HCT116 (cell line): ENCODE results near the gene ANKRD62. TPM values are rescaled to one million over a fixed set of nuclear protein-coding genes. Genes with fewer than 3 reads are reported as not detected.

Experiments used
- ATAC-seq: fragments of 200-7000 bp; cut with Tn5 transposase; 2 replicates; pipeline ENCODE4 v1.9.1; 2020; ENCODE audit warnings: mild to moderate bottlenecking, moderate library complexity
- BruUV-seq: library from RNA; stranded (reverse); fragments of 400-500 nt; replicated peaks from 2 replicates; lab custom pipeline; 2021; lab: Mats Ljungman, UMichigan
- CTCF ChIA-PET: fragments of 300-600 bp; sonication (Branson Sonifier 250); formaldehyde crosslinking; loops from one replicate; lab custom pipeline; 2021; ENCODE audit warnings: antibody characterized with exemption; lab: Charles Lee
- POLR2A ChIA-PET: fragments of 300-600, 350-600 bp; sonication (Branson Sonifier 250); formaldehyde crosslinking; loops from one replicate; lab custom pipeline; 2021; ENCODE audit warnings: antibody characterized with exemption; lab: Charles Lee
- RAD21 ChIA-PET, 2 experiments: fragments of 300-600 bp; sonication (Branson Sonifier 250); formaldehyde crosslinking; loops; one replicate each; lab custom pipeline; 2023; ENCODE audit warnings: low total read pairs in 2 of 2; ENCODE audit not compliant: uncharacterized antibody in 2 of 2, unreplicated experiment in 2 of 2, low non-redundant PET in 1 of 2; lab: Charles Lee
- DNase-seq: peaks from one replicate; pipeline ENCODE4 v3.0.0-alpha.2; 2010; ENCODE audit warnings: low read depth, low spot score
- H2AFZ ChIP-seq: fragments of 200-600 bp; shearing (Covaris generic), sonication (generic); 2 replicates; pipeline ENCODE4 v1.6.1; 2017; ENCODE audit warnings: low read depth, mixed run types, mixed read lengths, antibody characterized with exemption, low read length; ENCODE audit not compliant: poor library complexity, severe bottlenecking
- H3K27ac ChIP-seq: 2 replicates; pipeline ENCODE4 v1.5.1; 2012; ENCODE audit warnings: low read depth, low read length
- H3K27me3 ChIP-seq: fragments of 200-600 bp; sonication (generic); 2 replicates; pipeline ENCODE4 v1.6.1; 2016; ENCODE audit warnings: mixed run types, low read length, mixed read lengths; ENCODE audit not compliant: insufficient read depth
- H3K36me3 ChIP-seq, 2 experiments: fragments of 200-500 bp in 1 of 2; fragments of 200-600 bp in 1 of 2; sonication (Bioruptor generic) in 1 of 2; sonication (generic) in 1 of 2; 2 replicates each; pipeline versions ENCODE4 v1.5.1 to v1.6.1; 2014 to 2016; ENCODE audit warnings: low read length in 2 of 2, inconsistent platforms in 1 of 2, mixed read lengths in 1 of 2, mixed run types in 1 of 2; ENCODE audit not compliant: insufficient read depth in 2 of 2, control insufficient read depth in 1 of 2
- H3K4me1 ChIP-seq, 2 experiments: fragments of 200-600 bp in 1 of 2; sonication (generic) in 1 of 2; 2 replicates each; pipeline versions ENCODE4 v1.5.1 to v1.6.1; 2012 to 2017; ENCODE audit warnings: low read length in 2 of 2, inconsistent platforms in 1 of 2, mild to moderate bottlenecking in 1 of 2, mixed read lengths in 1 of 2, mixed run types in 1 of 2, moderate library complexity in 1 of 2; ENCODE audit not compliant: insufficient read depth in 2 of 2, control insufficient read depth in 1 of 2
- H3K4me2 ChIP-seq: fragments of 200-600 bp; sonication (generic); 2 replicates; pipeline ENCODE4 v1.6.1; 2017; ENCODE audit warnings: mixed run types, low read length, mixed read lengths
- H3K4me3 ChIP-seq, 2 experiments: fragments of 200-600 bp in 1 of 2; sonication (generic) in 1 of 2; replicated peaks in 1 of 2; 2 replicates each; pipeline ENCODE4 v1.5.1; 2011 to 2016; ENCODE audit warnings: low read length in 2 of 2, control low read depth in 1 of 2, low read depth in 1 of 2, mild to moderate bottlenecking in 1 of 2, mixed read lengths in 1 of 2, mixed run types in 1 of 2
- H3K79me2 ChIP-seq: fragments of 200-600 bp; sonication (generic); 2 replicates; pipeline ENCODE4 v1.6.1; 2017; ENCODE audit warnings: mild to moderate bottlenecking, mixed run types, low read length, moderate library complexity, mixed read lengths; ENCODE audit not compliant: insufficient read depth
- H3K9ac ChIP-seq: fragments of 200-600 bp; sonication (generic); 2 replicates; pipeline ENCODE4 v1.6.1; 2016; ENCODE audit warnings: low read length, mixed read lengths
- H3K9me2 ChIP-seq: fragments of 200-600 bp; sonication (generic), shearing (Covaris generic); 2 replicates; pipeline ENCODE4 v1.6.1; 2017; ENCODE audit warnings: mixed run types, mild to moderate bottlenecking, moderate library complexity; ENCODE audit not compliant: insufficient read depth
- H3K9me3 ChIP-seq, 2 experiments: fragments of 200-500 bp in 1 of 2; fragments of 200-600 bp in 1 of 2; sonication (Bioruptor generic) in 1 of 2; sonication (generic) in 1 of 2; 2 replicates each; pipeline ENCODE4 v1.6.1; 2014 to 2017; ENCODE audit warnings: low read length in 2 of 2, mixed read lengths in 2 of 2, inconsistent platforms in 1 of 2, low read depth in 1 of 2, mild to moderate bottlenecking in 1 of 2, mixed run types in 1 of 2, moderate library complexity in 1 of 2; ENCODE audit not compliant: control insufficient read depth in 1 of 2, insufficient read depth in 1 of 2
- H4K20me1 ChIP-seq: fragments of 200-600 bp; sonication (generic), shearing (Covaris generic); 2 replicates; pipeline ENCODE4 v1.6.1; 2017; ENCODE audit warnings: mixed run types, mild to moderate bottlenecking, moderate library complexity; ENCODE audit not compliant: insufficient read depth
- CEBPB ChIP-seq: IDR thresholded peaks from 2 replicates; pipeline ENCODE4 v1.6.1; 2012; ENCODE audit warnings: low read depth
- CTCF ChIP-seq, 3 experiments: fragments of 200-600 bp in 1 of 3; sonication (generic) in 1 of 3; IDR thresholded peaks in 2 of 3; conservative IDR thresholded peaks in 1 of 3; 2 replicates each; pipeline ENCODE4 v1.5.1; 2012 to 2017; ENCODE audit warnings: low read depth in 2 of 3, low read length in 2 of 3, antibody characterized with exemption in 1 of 3, borderline replicate concordance in 1 of 3, control low read depth in 1 of 3, mild to moderate bottlenecking in 1 of 3, mixed read lengths in 1 of 3, mixed run types in 1 of 3, moderate library complexity in 1 of 3; ENCODE audit not compliant: insufficient read depth in 1 of 3
- ELF1 ChIP-seq: IDR thresholded peaks from 2 replicates; pipeline ENCODE4 v1.6.1; 2012; ENCODE audit warnings: low read depth, borderline replicate concordance
- EZH2phosphoT487 ChIP-seq: fragments of 200-600 bp; IDR thresholded peaks from 2 replicates; pipeline ENCODE4 v1.6.1; 2018; ENCODE audit warnings: antibody characterized with exemption, borderline replicate concordance
- POLR2A ChIP-seq: IDR thresholded peaks from 2 replicates; pipeline ENCODE4 v1.7.0; 2011; ENCODE audit warnings: borderline replicate concordance; ENCODE audit not compliant: insufficient read depth, insufficient read length; ENCODE audit errors: extremely low read depth
- POLR2AphosphoS5 ChIP-seq: IDR thresholded peaks from 2 replicates; pipeline ENCODE4 v1.6.1; 2011; ENCODE audit warnings: mild to moderate bottlenecking, low read depth, low read length, moderate library complexity
- SRF ChIP-seq: IDR thresholded peaks from 2 replicates; pipeline ENCODE4 v1.6.1; 2012; ENCODE audit warnings: low read depth
- ZBTB33 ChIP-seq: IDR thresholded peaks from 2 replicates; pipeline ENCODE4 v1.6.1; 2011; ENCODE audit warnings: mild to moderate bottlenecking, low read length, moderate library complexity; ENCODE audit not compliant: insufficient replicate concordance; ENCODE audit errors: extremely low read depth
- ZFX ChIP-seq: fragments of 450-650 bp; IDR thresholded peaks from 2 replicates; pipeline ENCODE4 v1.6.1; 2017
- ZNF274 ChIP-seq: fragments of 200-500 bp; sonication (Bioruptor generic); IDR thresholded peaks from 2 replicates; pipeline ENCODE4 v1.6.1; 2014; ENCODE audit warnings: mild to moderate bottlenecking, low read depth, low read length, inconsistent platforms
- intact Hi-C: fragments of 100-400 bp; cut with micrococcal nuclease; formaldehyde crosslinking; loops from 2 replicates; pipeline ENCODE4 v1.10.0; 2022
- total RNA-seq: library from RNA; stranded (reverse); gene quantifications from one replicate; pipeline ENCODE4 v1.2.1, GENCODE V29; 2021; ENCODE audit not compliant: unreplicated experiment

The ANKRD62 gene
- total RNA-seq, 1 experiment from 2014 or later, result 0.34 TPM

- no peak for TF ChIP-seq CEBPB
- TF ChIP-seq, all 23 proteins: peak for 0
These were observed 62.4 kb downstream of the ANKRD62 start (continued) for GRCh38 chr18:12155996-12156395.

- POLR2A ChIA-PET, result no interaction called here
- intact Hi-C loops, result no loop called here
- DNase-seq, result no peak
These were observed 65.8 kb downstream of the ANKRD62 start for GRCh38 chr18:12159446-12159845.

More at GRCh38 chr18:12159446-12159845, 65.8 kb downstream of the ANKRD62 start:
- BruUV-seq, result no TSS peak
- H4K20me1 ChIP-seq, result no peaks in the 10 kb centered on the region
- no peaks in the 10 kb centered on the region for H3K79me2 ChIP-seq
- H3K4me2 ChIP-seq, result no peak overlapping the region
- H3K9me3 ChIP-seq, result no peaks in the 10 kb centered on the region; a peak in 1 of 4 replicates
- H3K4me1 ChIP-seq, result no peaks in the 10 kb centered on the region
- no peak overlapping the region for H3K4me3 ChIP-seq
- ATAC-seq, result no peak
- no peak overlapping the region for H3K9ac ChIP-seq
- TF ChIP-seq ZFX (no peak), CEBPB (no peak), EZH2phosphoT487 (no peak), SRF (no peak), POLR2A (no peak), ZNF274 (no peak), ELF1 (no peak), ZBTB33 (no peak), POLR2AphosphoS5 (no peak), CTCF (IDR thresholded peaks at IDR 0.05 in 2 of 3, conservative IDR thresholded peaks at IDR 0.05 in 1 of 3; ENCODE audit: borderline replicate concordance in 1 of 3, insufficient read depth in 1 of 3, low read depth in 2 of 3, low read length in 2 of 3) (no peak)
- no peaks in the 10 kb centered on the region for H3K36me3 ChIP-seq
- no peak overlapping the region for H3K27ac ChIP-seq
- H2AFZ ChIP-seq, result no peak overlapping the region
- no peaks in the 10 kb centered on the region for H3K9me2 ChIP-seq
- ChIA-PET RAD21 (no interaction called here), CTCF (interaction anchor here (0.6 kb wide), 1 partner anchor 37 kb away, joined by 3 read pairs; no protein-coding TSS in a partner anchor)
- no peaks in the 10 kb centered on the region for H3K27me3 ChIP-seq
